ENCODE data around the gene DIAPH3. TPM values are rescaled to one million over a fixed set of nuclear protein-coding genes. Genes with fewer than 3 reads are reported as not detected.

Gene DIAPH3
- total and polyA plus RNA-seq, 7 donors = 0.16 to 3.8 (median 1.1) TPM; not detected in 1

DNA sequence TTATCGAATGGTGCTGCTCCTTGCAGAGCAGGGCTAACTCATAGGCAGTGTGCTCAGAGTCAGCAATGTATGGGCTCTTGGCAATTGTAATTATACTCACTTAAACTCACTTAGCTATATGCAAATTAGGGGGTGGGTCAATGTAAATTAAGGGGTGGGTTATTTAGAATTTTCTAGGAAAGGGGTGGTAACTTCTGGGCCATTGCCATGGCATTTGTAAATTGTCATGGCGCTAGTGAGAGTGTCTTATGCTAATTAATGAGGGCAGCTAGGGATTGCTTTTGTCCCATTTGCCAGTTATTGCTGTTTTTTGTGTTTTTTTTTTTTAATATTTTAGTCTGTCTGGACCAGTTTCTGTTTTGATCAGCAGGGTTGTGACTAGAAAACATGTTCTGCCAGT lies 68.4 kb downstream of the DIAPH3 start:
- TF ChIP-seq POLR2A (IDR thresholded peaks at IDR 0.05) (no peak), EP300 (IDR thresholded peaks at IDR 0.05) (no peak), POLR2AphosphoS5 (IDR thresholded peaks at IDR 0.05) (no peak)
- TF ChIP-seq, protein P1, sequence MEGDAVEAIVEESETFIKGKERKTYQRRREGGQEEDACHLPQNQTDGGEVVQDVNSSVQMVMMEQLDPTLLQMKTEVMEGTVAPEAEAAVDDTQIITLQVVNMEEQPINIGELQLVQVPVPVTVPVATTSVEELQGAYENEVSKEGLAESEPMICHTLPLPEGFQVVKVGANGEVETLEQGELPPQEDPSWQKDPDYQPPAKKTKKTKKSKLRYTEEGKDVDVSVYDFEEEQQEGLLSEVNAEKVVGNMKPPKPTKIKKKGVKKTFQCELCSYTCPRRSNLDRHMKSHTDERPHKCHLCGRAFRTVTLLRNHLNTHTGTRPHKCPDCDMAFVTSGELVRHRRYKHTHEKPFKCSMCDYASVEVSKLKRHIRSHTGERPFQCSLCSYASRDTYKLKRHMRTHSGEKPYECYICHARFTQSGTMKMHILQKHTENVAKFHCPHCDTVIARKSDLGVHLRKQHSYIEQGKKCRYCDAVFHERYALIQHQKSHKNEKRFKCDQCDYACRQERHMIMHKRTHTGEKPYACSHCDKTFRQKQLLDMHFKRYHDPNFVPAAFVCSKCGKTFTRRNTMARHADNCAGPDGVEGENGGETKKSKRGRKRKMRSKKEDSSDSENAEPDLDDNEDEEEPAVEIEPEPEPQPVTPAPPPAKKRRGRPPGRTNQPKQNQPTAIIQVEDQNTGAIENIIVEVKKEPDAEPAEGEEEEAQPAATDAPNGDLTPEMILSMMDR (IDR thresholded peaks at IDR 0.05) = no peak

DNA sequence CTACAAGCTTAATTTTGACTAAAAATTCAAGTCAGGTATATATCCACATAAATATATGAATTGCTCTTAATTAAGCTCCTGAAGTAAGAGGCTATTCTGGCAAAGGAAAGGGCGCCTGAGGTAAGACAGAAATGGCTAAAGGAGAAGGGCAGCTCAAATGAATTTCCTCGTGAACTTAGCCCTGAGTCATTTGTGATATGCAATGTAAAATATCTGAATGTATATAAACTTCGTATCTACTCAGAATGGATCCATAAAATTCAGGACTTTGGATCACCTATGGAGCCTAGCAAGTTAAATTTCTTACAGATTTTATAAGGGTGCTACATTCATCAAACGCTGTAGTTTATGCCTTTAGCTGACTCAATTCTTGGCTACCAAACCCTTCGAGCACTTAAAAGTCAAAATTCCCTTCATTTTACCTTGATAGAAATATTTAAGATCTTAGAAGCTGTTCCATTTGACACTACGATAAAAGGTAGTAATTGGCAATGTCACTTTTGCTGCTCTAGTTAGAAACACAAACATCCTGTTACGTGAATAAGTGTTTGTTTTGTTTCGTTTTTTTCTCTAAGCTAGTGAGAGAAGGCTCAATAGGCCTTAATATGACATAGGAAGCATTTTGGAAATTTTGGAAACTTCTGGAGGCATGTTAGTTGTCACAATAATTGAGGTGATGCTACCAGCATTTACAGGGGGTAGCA lies 69.2 kb downstream of the DIAPH3 start:
- Histone ChIP-seq H3K4me3 (no peak overlapping the region), H3K27ac (no peak overlapping the region), H3K4me1 (no peaks in the 10 kb centered on the region), H3K36me3 (no peaks in the 10 kb centered on the region), H3K27me3 (no peaks in the 10 kb centered on the region), H3K9me3 (no peaks in the 10 kb centered on the region)
- 28 to 81% methylated on average over 8 of the region's 8 CpGs for WGBS, 2 donors
- intact Hi-C loops (cut with DNase I) = no loop called here
- DNase-seq = no peak
- TF ChIP-seq, protein P1 (IDR thresholded peaks at IDR 0.05) = no peak
- TF ChIP-seq EP300 (IDR thresholded peaks at IDR 0.05) (no peak), POLR2A (IDR thresholded peaks at IDR 0.05) (no peak), POLR2AphosphoS5 (IDR thresholded peaks at IDR 0.05) (no peak)

More for the DNA sequence above, 68.4 kb downstream of the DIAPH3 start:
- Histone ChIP-seq H3K4me3 (no peak overlapping the region), H3K4me1 (no peaks in the 10 kb centered on the region), H3K27ac (no peak overlapping the region), H3K27me3 (no peaks in the 10 kb centered on the region), H3K9me3 (no peaks in the 10 kb centered on the region), H3K36me3 (no peaks in the 10 kb centered on the region)
- DNase-seq = no peak
- 94 to 95% methylated on average over 2 of the region's 2 CpGs for WGBS, 2 donors
- intact Hi-C loops (cut with DNase I) = no loop called here

DNA sequence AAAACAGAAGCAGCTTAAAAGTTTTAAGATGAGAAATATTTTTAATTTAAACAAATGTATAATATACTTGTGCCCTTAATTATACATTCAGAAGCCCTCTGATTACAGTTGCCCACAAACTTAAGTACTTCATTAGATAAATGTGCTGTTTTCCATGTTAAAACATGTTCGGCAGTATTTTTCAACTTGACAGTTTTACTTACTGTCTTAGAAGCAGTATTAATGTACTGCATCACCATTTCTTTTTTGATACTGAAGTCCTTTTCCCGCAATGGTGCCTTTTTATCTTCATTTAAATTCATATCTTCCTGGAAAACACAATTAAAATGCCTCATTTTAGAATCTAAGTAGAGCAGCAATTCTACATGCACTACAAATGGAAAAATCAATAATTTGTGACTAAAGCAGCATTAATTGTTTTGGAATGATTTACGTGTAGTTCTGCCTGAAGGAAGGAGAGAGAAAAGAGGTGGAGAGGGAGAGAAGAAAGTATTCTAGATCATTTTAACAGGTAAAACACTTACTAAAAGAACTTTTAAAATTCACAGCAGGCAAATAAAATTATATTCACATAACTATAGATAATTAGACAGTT lies 70.2 kb downstream of the DIAPH3 start:
- intact Hi-C loops (cut with DNase I) = no loop called here
- Histone ChIP-seq H3K4me3 (no peak overlapping the region), H3K4me1 (no peaks in the 10 kb centered on the region), H3K27me3 (no peaks in the 10 kb centered on the region), H3K9me3 (no peaks in the 10 kb centered on the region), H3K27ac (no peak overlapping the region), H3K36me3 (no peaks in the 10 kb centered on the region)
- 87 to 92% methylated on average over 3 of the region's 3 CpGs for WGBS, 2 donors
- no peak for DNase-seq
- TF ChIP-seq, protein P1 (IDR thresholded peaks at IDR 0.05) = no peak
- TF ChIP-seq POLR2AphosphoS5 (IDR thresholded peaks at IDR 0.05) (no peak), EP300 (IDR thresholded peaks at IDR 0.05) (no peak), POLR2A (IDR thresholded peaks at IDR 0.05) (no peak)

DNA sequence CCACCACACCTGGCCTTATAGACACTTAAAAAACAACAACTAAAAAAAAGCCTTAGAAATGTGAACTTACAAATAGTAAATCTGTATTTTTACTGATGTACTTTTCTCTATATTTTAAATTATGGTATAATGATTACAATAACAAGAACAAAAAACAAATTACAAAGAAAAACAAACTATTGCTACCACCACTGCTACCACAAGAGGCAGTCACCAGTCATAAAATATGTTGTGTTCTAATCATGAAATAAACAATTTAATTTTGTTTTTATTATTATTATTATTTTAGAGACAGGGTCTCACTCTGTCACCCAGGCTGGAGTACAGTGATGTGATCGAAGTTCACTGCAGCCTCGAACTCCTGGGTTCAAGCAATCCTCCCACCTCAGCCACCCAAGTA lies 72.2 kb downstream of the DIAPH3 start:
- H3K9me3 ChIP-seq = no peaks in the 10 kb centered on the region
- DNase-seq = no peak
- H3K27me3 ChIP-seq = no peaks in the 10 kb centered on the region
- TF ChIP-seq, protein P1 (IDR thresholded peaks at IDR 0.05) = no peak
- TF ChIP-seq EP300 (IDR thresholded peaks at IDR 0.05) (no peak), POLR2AphosphoS5 (IDR thresholded peaks at IDR 0.05) (no peak), POLR2A (IDR thresholded peaks at IDR 0.05) (no peak)
- H3K4me1 ChIP-seq = no peaks in the 10 kb centered on the region
- no peak overlapping the region for H3K27ac ChIP-seq
- no peak overlapping the region for H3K4me3 ChIP-seq
- H3K36me3 ChIP-seq = no peaks in the 10 kb centered on the region
- WGBS, 2 donors = 98% methylated on average over 2 of the region's 2 CpGs
- intact Hi-C loops (cut with DNase I) = no loop called here

All from sigmoid colon (tissue), 7 donors.